Naive thymus-derived CD8-positive, alpha-beta T cell (primary cell): Measurements from ENCODE around the gene SULT1A2. TPM values are rescaled to one million over a fixed set of nuclear protein-coding genes. Genes with fewer than 3 reads are reported as not detected.
"Not testable (repeated sequence)": the region's sequence is repeated elsewhere in the genome, so short reads cannot be mapped to it uniquely, and the experiment has no call there.

ENCODE experiments used
- ATAC-seq, 2 donors: fragments of 150-1000 bp; cut with Tn5 transposase in 1 of 2; sonication (Bioruptor Pico), chemical (Tn5 transposase) in 1 of 2; 1 replicate in 1 of 2; 2 replicates in 1 of 2; pipeline ENCODE4 v1.10.0; 2021; ENCODE audit warnings: mild to moderate bottlenecking in 2 of 2, moderate library complexity in 2 of 2
- POLR2A ChIA-PET: fragments of 350-600 bp; sonication (Branson Sonifier 250); formaldehyde crosslinking; loops from one replicate; lab custom pipeline; 2021; ENCODE audit warnings: antibody characterized with exemption; lab: Charles Lee
- DNase-seq, 10 donors: peaks; one replicate each; pipeline versions ENCODE4 v3.0.0 to v3.0.0-alpha.2; 2020 to 2022
- H3K27ac Mint-ChIP-seq, 10 donors: one replicate each; pipeline ENCODE4 v1.8.0; 2020 to 2022; ENCODE audit warnings: mild to moderate bottlenecking in 10 of 10, mixed read lengths in 10 of 10, moderate library complexity in 4 of 10, inconsistent platforms in 1 of 10
- H3K27me3 Mint-ChIP-seq, 5 donors: one replicate each; pipeline ENCODE4 v1.8.0; 2021 to 2022; ENCODE audit warnings: mixed read lengths in 5 of 5
- H3K36me3 Mint-ChIP-seq, 3 donors: one replicate each; pipeline ENCODE4 v1.8.0; 2020 to 2022; ENCODE audit warnings: mixed read lengths in 3 of 3, mild to moderate bottlenecking in 2 of 3, inconsistent platforms in 1 of 3
- H3K4me1 Mint-ChIP-seq, 4 donors: one replicate each; pipeline ENCODE4 v1.8.0; 2021 to 2022; ENCODE audit warnings: mixed read lengths in 4 of 4
- H3K4me3 Mint-ChIP-seq, 10 donors: one replicate each; pipeline ENCODE4 v1.8.0; 2020 to 2022; ENCODE audit warnings: mild to moderate bottlenecking in 10 of 10, mixed read lengths in 10 of 10, moderate library complexity in 6 of 10, inconsistent platforms in 1 of 10
- H3K9me3 Mint-ChIP-seq, 9 donors: one replicate each; pipeline ENCODE4 v1.8.0; 2020 to 2022; ENCODE audit warnings: mixed read lengths in 9 of 9, mild to moderate bottlenecking in 3 of 9, inconsistent platforms in 1 of 9, moderate library complexity in 1 of 9
- polyA plus RNA-seq, 3 donors: library from polyadenylated mRNA; unstranded; fragments of 300-500 nt; fragmentation: Illumina TruSeq; gene quantifications; one replicate each; pipeline ENCODE4 v1.2.3, GENCODE V29; 2021
- total RNA-seq, 8 experiments: library from RNA in 2 of 8; stranded (reverse) in 2 of 8; gene quantifications; one replicate each; pipeline ENCODE4 v1.2.3 and lab custom pipeline; 2021 to 2026

Gene SULT1A2
- total and polyA plus RNA-seq, 5 experiments from 2014 or later: 0.66 to 2.1 TPM; not detected in 3

DNA sequence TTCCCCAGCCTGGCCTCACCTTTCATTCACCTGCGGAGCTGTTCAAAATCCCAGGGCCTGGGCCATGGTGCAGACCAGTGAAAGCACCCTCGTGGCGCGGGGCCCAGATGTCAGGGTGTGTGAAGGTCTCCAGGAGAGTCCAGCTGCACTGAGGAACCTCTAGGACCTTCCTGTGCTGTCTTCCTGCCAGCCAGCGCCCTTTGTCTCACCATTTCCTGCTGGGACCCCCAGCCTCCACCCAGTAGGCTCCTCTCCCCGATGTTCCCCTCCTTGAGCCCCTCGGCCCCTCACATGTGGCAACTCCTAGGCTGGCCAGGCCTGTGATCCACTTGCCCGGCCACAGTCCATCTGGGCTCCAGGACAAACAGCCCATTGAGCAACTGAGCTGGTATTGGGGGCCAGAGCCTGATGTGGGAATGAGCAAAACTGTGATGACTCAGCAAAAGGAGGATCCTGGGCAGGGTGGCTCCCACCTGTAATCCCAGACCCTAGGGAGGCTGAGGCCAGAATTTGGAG lies 677 bp downstream of the SULT1A2 start:
- peaks cover 0 to 17% (median 0%) of the 10 kb centered on the region in 3 donors for H3K36me3 Mint-ChIP-seq
- peaks cover 2 to 20% (median 10%) of the 10 kb centered on the region in 4 donors for H3K4me1 Mint-ChIP-seq
- no peaks in the 10 kb centered on the region for H3K9me3 Mint-ChIP-seq
- ATAC-seq (no peak), DNase-seq (no peak)
- H3K4me3 Mint-ChIP-seq: no peak overlapping the region
- peak overlapping the region in 2 of 10 donors; percentile 79 to 82 for H3K27ac Mint-ChIP-seq
- H3K27me3 Mint-ChIP-seq: no peaks in the 10 kb centered on the region
- POLR2A ChIA-PET: interaction anchor here (1.7 kb wide), 1 partner anchor 27 kb away, joined by 4 read pairs; no protein-coding TSS in a partner anchor

DNA sequence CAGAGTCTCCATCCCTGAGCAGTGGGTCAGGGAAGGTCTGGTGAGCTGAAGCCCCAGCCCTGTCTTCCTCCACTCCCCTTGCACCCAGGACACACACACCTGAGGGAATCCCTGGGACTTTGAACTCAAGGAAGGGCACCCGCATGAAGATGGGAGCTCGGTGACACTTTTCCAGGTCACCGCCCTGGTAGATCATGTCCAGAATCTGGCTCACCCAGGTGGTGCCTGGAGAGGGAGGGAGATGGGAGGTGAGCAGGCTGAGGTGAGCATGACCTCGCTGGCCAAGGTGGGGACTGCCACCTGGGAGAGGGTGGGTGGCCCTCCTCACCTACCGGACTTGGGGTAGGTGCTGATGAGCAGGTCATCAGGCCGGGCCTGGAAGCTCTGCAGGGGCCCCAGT lies 1.4 kb downstream of the SULT1A2 start:
- H3K27me3 Mint-ChIP-seq, ATAC-seq, H3K4me3 Mint-ChIP-seq, DNase-seq, POLR2A ChIA-PET, H3K9me3 Mint-ChIP-seq: not testable (repeated sequence)
- Mint-ChIP-seq H3K4me1 (peaks cover 2 to 20% (median 10%) of the 10 kb centered on the region in 4 donors), H3K36me3 (peaks cover 0 to 25% (median 0%) of the 10 kb centered on the region in 3 donors), H3K27ac (peak overlapping the region in 4 of 10 donors; percentile 6 to 72 (median 59))

DNA sequence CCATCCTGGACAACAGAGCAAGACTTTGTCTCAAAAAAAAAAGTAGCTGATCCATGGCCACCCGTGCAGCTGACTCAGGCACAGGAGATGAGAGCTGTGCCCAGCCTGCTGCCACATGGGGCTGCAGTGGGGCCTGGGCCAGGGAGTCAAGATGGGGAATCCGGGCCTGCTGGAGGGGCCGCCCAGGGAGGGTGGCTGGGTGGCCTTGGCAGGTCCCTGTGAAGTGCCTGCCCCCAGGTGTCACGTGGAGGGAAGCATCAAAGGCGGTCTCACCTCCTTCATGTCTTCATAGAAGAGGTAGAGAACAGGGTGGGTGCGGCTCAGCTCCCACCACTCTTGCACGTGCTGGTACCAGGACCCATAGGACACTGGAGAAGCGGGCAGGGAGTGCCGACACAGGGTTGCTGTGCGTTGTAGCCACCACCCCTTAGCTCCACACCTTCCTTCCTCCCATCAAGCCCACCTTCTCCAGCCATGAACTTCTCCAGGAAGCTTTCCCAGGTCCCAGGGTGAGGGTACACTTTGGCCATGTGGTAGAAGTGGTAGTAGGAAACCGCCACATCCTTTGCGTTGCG lies 3.8 kb downstream of the SULT1A2 start:
- no peak for DNase-seq
- Mint-ChIP-seq H3K4me1 (peaks cover 2 to 20% (median 10%) of the 10 kb centered on the region in 4 donors), H3K27ac (peak overlapping the region in 8 of 10 donors; percentile 29 to 82 (median 72)), H3K27me3 (no peaks in the 10 kb centered on the region), H3K4me3 (no peak overlapping the region), H3K36me3 (peaks cover 0 to 45% (median 4%) of the 10 kb centered on the region in 3 donors), H3K9me3 (no peaks in the 10 kb centered on the region)
- ATAC-seq: no peak
- POLR2A ChIA-PET: no interaction called here

DNA sequence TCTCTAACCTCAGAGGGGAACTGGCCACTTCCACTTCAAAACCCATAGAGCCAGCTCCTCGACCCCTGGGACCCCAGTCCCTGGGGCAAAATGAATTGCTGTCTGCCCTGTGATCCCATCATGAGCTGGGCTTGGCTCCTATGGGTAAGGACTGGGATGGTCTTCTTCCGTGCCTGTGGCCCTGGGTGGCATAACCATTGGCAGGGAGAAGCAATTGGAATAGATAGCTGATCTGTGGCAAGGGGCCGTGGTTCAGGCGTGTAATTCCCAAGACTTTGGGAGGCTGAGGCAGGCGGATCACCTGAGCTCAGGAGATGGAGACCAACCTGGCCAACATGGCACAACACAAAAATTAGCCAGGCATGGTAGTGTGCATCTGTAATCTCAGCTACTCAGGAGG lies 4.3 kb downstream of the SULT1A2 start:
- Mint-ChIP-seq H3K9me3 (no peaks in the 10 kb centered on the region), H3K36me3 (peaks cover 0 to 50% (median 4%) of the 10 kb centered on the region in 3 donors), H3K4me1 (peaks cover 2 to 15% (median 8%) of the 10 kb centered on the region in 4 donors), H3K27me3 (no peaks in the 10 kb centered on the region), H3K27ac (peak overlapping the region in 6 of 10 donors; percentile 19 to 85 (median 70)), H3K4me3 (no peak overlapping the region)
- DNase-seq (no peak), ATAC-seq (no peak)
- POLR2A ChIA-PET: interaction anchor here (0.6 kb wide), 1 partner anchor 1098 kb away, joined by 3 read pairs; no protein-coding TSS in a partner anchor

DNA sequence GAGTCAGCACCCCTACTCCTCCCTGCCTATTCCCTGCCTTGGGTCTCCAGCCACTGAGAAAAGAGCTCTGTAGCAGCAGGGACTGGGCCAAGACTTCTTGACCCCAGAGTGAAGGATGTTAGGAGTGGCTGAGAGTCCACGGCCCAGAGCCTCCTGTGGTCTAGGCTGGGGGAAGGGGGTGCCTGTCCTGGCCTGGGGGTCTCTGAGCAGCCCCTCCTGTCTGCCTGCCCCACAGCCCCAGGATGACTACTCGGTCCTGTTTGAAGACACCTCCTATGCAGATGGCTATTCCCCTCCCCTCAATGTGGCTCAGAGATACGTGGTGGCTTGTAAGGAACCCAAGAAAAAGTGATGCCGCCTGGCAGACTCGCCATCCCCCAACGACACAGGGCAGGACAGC lies 5.5 kb downstream of the SULT1A2 start:
- H3K4me1 Mint-ChIP-seq: peaks cover 0 to 10% (median 4%) of the 10 kb centered on the region in 4 donors
- no peak overlapping the region for H3K4me3 Mint-ChIP-seq
- POLR2A ChIA-PET: no interaction called here
- DNase-seq: no peak
- no peak for ATAC-seq
- H3K27me3 Mint-ChIP-seq: no peaks in the 10 kb centered on the region
- peak overlapping the region in 4 of 10 donors; percentile 22 to 70 (median 63) for H3K27ac Mint-ChIP-seq
- peaks cover 0 to 61% (median 11%) of the 10 kb centered on the region in 3 donors for H3K36me3 Mint-ChIP-seq
- H3K9me3 Mint-ChIP-seq: no peaks in the 10 kb centered on the region

DNA sequence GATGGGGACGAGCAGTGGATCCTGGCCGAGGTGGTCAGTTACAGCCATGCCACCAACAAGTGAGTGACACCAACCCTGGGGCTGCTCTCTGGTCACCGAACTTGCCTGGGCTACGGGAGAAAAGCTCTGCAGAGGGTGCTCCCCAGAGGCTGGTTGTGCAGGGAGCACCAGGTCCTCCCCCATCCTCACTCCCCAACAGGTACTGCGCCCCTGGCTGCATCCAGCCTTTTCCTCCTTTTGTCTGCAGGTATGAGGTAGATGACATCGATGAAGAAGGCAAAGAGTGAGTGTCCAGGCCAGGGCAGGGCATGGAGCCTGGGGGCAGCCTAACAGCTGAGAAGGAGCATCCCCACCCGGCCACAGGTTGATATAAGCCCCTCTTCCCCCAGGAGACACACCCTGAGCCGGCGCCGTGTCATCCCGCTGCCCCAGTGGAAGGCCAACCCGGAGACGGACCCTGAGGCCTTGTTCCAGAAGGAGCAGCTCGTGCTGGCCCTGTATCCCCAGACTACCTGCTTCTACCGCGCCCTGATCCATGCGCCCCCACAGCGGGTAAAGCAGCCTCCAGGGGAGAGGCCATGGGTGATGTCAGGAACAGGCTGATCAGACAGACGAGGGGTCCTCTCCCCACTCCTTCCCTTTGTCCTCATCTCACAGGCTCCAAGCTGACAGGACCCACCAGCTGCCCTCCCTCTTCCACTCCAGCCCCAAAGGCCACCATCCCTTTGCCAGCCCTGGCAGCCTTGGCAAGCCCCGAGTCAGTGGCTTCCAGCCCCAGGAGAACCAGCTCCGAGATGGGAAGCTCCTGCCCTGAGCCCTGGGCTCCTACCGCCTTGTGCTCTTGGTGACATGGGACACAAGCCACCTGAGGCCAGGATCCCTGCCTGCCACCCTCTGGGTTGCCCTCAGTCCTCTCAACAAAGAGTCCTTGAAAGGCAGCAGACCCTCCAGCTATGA lies 6.2 kb downstream of the SULT1A2 start:
- Mint-ChIP-seq H3K27me3 (no peaks in the 10 kb centered on the region), H3K27ac (peak overlapping the region in 6 of 10 donors; percentile 8 to 70 (median 58)), H3K4me1 (peaks cover 0 to 9% (median 4%) of the 10 kb centered on the region in 4 donors), H3K36me3 (peaks cover 0 to 68% (median 11%) of the 10 kb centered on the region in 3 donors), H3K9me3 (no peaks in the 10 kb centered on the region), H3K4me3 (no peak overlapping the region)
- DNase-seq (no peak), ATAC-seq (no peak)
- POLR2A ChIA-PET: no interaction called here

DNA sequence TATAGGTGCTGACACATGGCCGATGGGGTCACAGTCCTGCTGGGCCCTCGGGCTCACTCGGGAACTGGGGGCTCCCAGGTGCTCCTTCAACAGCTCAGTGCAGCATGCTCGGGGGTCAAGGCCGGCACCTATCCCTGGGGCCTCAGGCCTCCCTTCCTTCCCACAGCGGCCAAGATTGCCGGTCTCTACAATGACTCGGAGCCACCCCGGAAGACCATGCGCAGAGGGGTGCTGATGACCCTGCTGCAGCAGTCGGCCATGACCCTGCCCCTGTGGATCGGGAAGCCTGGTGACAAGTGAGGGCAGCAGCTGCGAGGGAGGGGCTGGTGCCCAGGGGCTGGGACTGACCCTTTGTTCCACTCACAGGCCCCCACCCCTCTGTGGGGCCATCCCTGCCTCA lies 6.9 kb downstream of the SULT1A2 start:
- H3K4me1 Mint-ChIP-seq: peaks cover 0 to 8% (median 4%) of the 10 kb centered on the region in 4 donors
- DNase-seq: no peak
- H3K27me3 Mint-ChIP-seq: no peaks in the 10 kb centered on the region
- POLR2A ChIA-PET: no interaction called here
- peak overlapping the region in 1 of 10 donors; percentile 13 for H3K27ac Mint-ChIP-seq
- no peak for ATAC-seq
- H3K36me3 Mint-ChIP-seq: peaks cover 0 to 75% (median 11%) of the 10 kb centered on the region in 3 donors
- no peak overlapping the region for H3K4me3 Mint-ChIP-seq
- no peaks in the 10 kb centered on the region for H3K9me3 Mint-ChIP-seq

DNA sequence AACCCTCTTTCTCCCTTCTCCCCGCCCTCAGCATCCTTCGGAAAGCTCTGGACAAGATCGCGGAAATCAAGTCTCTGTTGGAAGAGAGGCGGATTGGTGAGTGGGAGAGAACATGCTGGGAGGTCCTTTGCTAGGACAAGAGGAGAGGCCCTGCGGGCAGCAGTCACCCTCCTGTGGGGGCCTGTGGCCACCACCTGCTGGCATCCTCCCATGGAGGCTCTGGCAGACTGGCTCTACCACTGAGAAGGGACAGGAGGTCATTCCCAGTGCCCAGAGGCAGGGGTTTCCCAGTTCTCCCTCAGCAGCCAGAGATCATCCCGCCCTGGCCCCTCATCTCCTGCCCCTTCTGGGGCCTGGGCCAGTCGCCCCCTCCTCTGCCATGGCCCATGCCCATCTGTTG lies 7.8 kb downstream of the SULT1A2 start:
- peaks cover 0 to 82% (median 11%) of the 10 kb centered on the region in 3 donors for H3K36me3 Mint-ChIP-seq
- ATAC-seq (no peak), DNase-seq (no peak)
- POLR2A ChIA-PET: no interaction called here
- peaks cover 0 to 8% (median 4%) of the 10 kb centered on the region in 4 donors for H3K4me1 Mint-ChIP-seq
- no peak overlapping the region for H3K4me3 Mint-ChIP-seq
- no peaks in the 10 kb centered on the region for H3K9me3 Mint-ChIP-seq
- peak overlapping the region in 1 of 10 donors; percentile 71 for H3K27ac Mint-ChIP-seq
- H3K27me3 Mint-ChIP-seq: no peaks in the 10 kb centered on the region

DNA sequence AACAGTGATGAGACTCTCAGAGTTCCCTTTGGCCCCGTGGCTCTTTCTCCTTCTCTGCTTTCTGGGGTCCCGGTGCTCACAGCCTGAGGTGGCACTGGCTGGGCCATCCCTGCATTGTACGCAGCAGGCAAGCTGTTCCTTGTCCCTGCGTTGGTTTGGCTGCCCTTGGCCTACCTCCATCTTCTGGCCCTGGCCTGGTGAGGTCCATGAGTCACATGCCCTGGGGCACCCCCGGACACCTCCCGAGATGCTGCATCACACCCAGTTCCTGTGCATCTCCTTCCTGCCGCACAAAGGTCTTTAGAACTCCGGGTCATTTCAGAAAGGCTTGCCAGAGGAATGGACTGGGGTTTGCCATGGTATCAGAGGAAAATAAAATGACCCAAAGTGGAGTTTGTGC lies 9.5 kb downstream of the SULT1A2 start:
- DNase-seq (no peak), ATAC-seq (no peak)
- POLR2A ChIA-PET: no interaction called here
- Mint-ChIP-seq H3K36me3 (peaks cover 0 to 94% (median 11%) of the 10 kb centered on the region in 3 donors), H3K27ac (peak overlapping the region in 3 of 10 donors; percentile 28 to 38 (median 33)), H3K4me1 (peaks cover 0 to 2% (median 0%) of the 10 kb centered on the region in 4 donors), H3K27me3 (no peaks in the 10 kb centered on the region), H3K4me3 (no peak overlapping the region), H3K9me3 (no peaks in the 10 kb centered on the region)

DNA sequence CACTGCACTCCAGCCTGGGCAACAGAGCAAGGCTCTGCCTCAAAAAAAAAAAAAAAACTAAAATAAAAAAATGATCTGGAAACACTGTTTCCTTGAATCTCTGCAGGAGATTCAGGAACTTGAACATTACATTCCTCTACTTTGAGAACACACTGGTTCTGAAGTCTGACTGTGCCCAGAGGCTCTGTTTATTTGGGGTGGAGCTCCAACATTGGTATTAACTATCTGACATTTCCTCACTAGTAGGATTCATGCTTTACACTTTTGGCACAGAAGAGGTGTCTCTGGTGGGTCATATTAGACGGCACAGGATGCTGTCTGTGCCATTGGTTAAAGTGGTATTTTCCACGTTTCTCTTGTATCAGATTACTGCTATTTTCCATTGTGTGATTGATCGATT lies 10.4 kb downstream of the SULT1A2 start:
- H3K9me3 Mint-ChIP-seq: no peaks in the 10 kb centered on the region
- H3K4me1 Mint-ChIP-seq: peaks cover 0 to 2% (median 0%) of the 10 kb centered on the region in 4 donors
- H3K27ac Mint-ChIP-seq: peak overlapping the region in 1 of 10 donors; percentile 20
- POLR2A ChIA-PET: interaction anchor here (0.7 to 1.0 kb wide), 3 partner anchors 25 to 1215 kb away, joined by 3 to 5 read pairs (median 4); no protein-coding TSS in a partner anchor
- DNase-seq (no peak), ATAC-seq (no peak)
- no peaks in the 10 kb centered on the region for H3K27me3 Mint-ChIP-seq
- peaks cover 5 to 94% (median 17%) of the 10 kb centered on the region in 3 donors for H3K36me3 Mint-ChIP-seq
- H3K4me3 Mint-ChIP-seq: no peak overlapping the region

DNA sequence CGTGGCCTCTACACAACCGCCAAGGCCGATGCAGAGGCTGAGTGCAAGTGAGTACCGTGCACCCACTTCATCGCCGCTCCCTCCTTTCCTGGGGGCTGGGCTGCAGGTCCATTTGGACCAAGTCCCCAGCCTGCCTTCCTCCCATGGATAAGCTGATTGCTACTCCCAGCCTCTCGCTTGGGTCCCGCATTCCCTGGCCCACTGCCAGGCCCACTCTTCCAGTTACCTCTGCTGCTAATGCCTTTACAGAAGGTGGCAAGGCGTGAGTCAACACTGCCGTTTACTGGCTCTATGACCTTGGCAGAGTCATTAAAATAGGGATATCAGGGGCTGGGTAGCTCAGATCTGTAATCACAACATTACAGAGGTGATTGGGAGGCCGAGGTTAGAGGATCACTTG lies 11.2 kb downstream of the SULT1A2 start:
- POLR2A ChIA-PET: interaction anchor here (0.5 to 1.0 kb wide), 4 partner anchors 24 to 1216 kb away, joined by 3 to 5 read pairs (median 4); no protein-coding TSS in a partner anchor
- peak overlapping the region in 1 of 10 donors; percentile 51 for H3K27ac Mint-ChIP-seq
- peaks cover 5 to 94% (median 22%) of the 10 kb centered on the region in 3 donors for H3K36me3 Mint-ChIP-seq
- H3K4me1 Mint-ChIP-seq: peaks cover 0 to 2% (median 0%) of the 10 kb centered on the region in 4 donors
- H3K4me3 Mint-ChIP-seq: no peak overlapping the region
- H3K27me3 Mint-ChIP-seq: no peaks in the 10 kb centered on the region
- ATAC-seq: no peak
- no peaks in the 10 kb centered on the region for H3K9me3 Mint-ChIP-seq
- no peak for DNase-seq

DNA sequence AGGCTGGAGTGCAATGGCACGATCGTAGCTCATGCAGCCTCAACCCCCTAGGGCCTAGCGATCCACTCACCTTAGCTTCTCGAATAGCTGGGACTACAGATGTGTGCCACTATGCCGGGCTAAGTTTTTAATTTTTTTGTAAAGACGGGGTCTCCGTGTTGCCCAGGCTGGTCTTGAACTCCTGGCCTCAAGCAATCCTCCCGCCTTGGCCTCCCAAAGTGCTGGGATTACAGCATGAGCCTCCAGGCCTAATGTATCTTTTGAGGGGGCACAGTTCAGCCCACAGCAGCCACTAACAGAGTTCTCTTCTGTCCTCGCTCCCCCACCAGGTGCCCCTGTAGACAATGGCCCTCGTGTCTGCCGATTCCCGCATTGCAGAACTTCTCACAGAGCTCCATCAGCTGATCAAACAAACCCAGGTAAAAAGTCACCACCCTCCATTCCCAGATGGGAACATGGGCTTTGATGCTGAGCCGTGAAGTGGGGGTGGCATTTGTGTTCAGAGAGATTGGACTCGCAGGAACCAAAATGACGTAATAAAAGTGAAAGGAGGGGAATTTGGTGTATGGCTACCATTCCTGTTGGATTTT lies 16.0 kb downstream of the SULT1A2 start:
- peaks cover 0 to 16% (median 4%) of the 10 kb centered on the region in 4 donors for H3K4me1 Mint-ChIP-seq
- no peaks in the 10 kb centered on the region for H3K9me3 Mint-ChIP-seq
- no peak for DNase-seq
- ATAC-seq: no peak
- POLR2A ChIA-PET: no interaction called here
- H3K36me3 Mint-ChIP-seq: peaks cover 5 to 64% (median 12%) of the 10 kb centered on the region in 3 donors
- H3K27me3 Mint-ChIP-seq: no peaks in the 10 kb centered on the region
- peak overlapping the region in 3 of 10 donors; percentile 10 to 58 (median 15) for H3K27ac Mint-ChIP-seq
- no peak overlapping the region for H3K4me3 Mint-ChIP-seq
